ENCODE results near the gene CCR7.
"Not testable (repeated sequence)": the region's sequence is repeated elsewhere in the genome, so short reads cannot be mapped to it uniquely, and the experiment has no call there.

The CCR7 gene

GRCh38 chr17:40577611-40578065 lies 12.4 kb upstream of the CCR7 start:
- Histone ChIP-seq H4K20me1 (ENCODE audit: insufficient read depth, low read length) (no peaks in the 10 kb centered on the region), H3K4me2 (ENCODE audit: low read depth, low read length) (peak overlapping the region; percentile 52), H3K79me2 (ENCODE audit: low read length) (no peaks in the 10 kb centered on the region), H3K27me3 (replicated peaks; ENCODE audit: insufficient read depth, low read length) (peaks cover 6% of the 10 kb centered on the region; the same call in 1 of the 2 replicates), H3K36me3 (replicated peaks; ENCODE audit: insufficient read depth, low read length) (no peaks in the 10 kb centered on the region), H3K9ac (ENCODE audit: low read length) (no peak overlapping the region), H3K4me1 (ENCODE audit: low read length) (peaks cover 31% of the 10 kb centered on the region), H3K9me2 (replicated peaks; ENCODE audit: insufficient read depth, low read length) (no peaks in the 10 kb centered on the region), H3K27ac (ENCODE audit: low read length) (peak overlapping the region; percentile 34; the same call in 1 of the 2 replicates), H2AFZ (ENCODE audit: low read length) (no peak overlapping the region), H3F3A (ENCODE audit: insufficient read depth, low read length) (peaks cover 20% of the 10 kb centered on the region), H3K4me3 (ENCODE audit: low read length) (no peak overlapping the region), H3K9me3 (replicated peaks; ENCODE audit: insufficient read depth, low read length) (no peaks in the 10 kb centered on the region)
- DNase-seq = peak; percentile 82
- TF ChIP-seq EZH2 (optimal IDR thresholded peaks at IDR 0.05; ENCODE audit: low read depth, low read length) = no peak
- no peak for TF ChIP-seq EZH2phosphoT487 (IDR thresholded peaks at IDR 0.05; ENCODE audit: low read length)
- TF ChIP-seq CTCF (IDR thresholded peaks at IDR 0.05; ENCODE audit: low read length) = no peak

- no peaks in the 10 kb centered on the region for H4K20me1 ChIP-seq (ENCODE audit: insufficient read depth, low read length)
- H3K4me1 ChIP-seq (ENCODE audit: low read length) = peaks cover 19% of the 10 kb centered on the region
- H3K4me2 ChIP-seq (ENCODE audit: low read depth, low read length) = no peak overlapping the region
- no peaks in the 10 kb centered on the region for H3K79me2 ChIP-seq (ENCODE audit: low read length)
- H3K27me3 ChIP-seq (replicated peaks; ENCODE audit: insufficient read depth, low read length) = peaks cover 6% of the 10 kb centered on the region; the same call in 1 of the 2 replicates
- H3K4me3 ChIP-seq (ENCODE audit: low read length) = no peak overlapping the region
- no peaks in the 10 kb centered on the region for H3K36me3 ChIP-seq (replicated peaks; ENCODE audit: insufficient read depth, low read length)
- no peak overlapping the region for H3K9ac ChIP-seq (ENCODE audit: low read length)
- no peaks in the 10 kb centered on the region for H3K9me2 ChIP-seq (replicated peaks; ENCODE audit: insufficient read depth, low read length)
- TF ChIP-seq EZH2phosphoT487 (IDR thresholded peaks at IDR 0.05; ENCODE audit: low read length) (no peak), EZH2 (optimal IDR thresholded peaks at IDR 0.05; ENCODE audit: low read depth, low read length) (no peak), CTCF (IDR thresholded peaks at IDR 0.05; ENCODE audit: low read length) (no peak)
- H3K9me3 ChIP-seq (replicated peaks; ENCODE audit: insufficient read depth, low read length) = no peaks in the 10 kb centered on the region
- no peak overlapping the region for H2AFZ ChIP-seq (ENCODE audit: low read length)
- peaks cover 11% of the 10 kb centered on the region; the same call in 1 of the 2 replicates for H3F3A ChIP-seq (ENCODE audit: insufficient read depth, low read length)
- DNase-seq = no peak
- no peak overlapping the region for H3K27ac ChIP-seq (ENCODE audit: low read length)
Observed at GRCh38 chr17:40576113-40576740, 11.0 kb upstream of the CCR7 start.

GRCh38 chr17:40574292-40574691 lies 9.0 kb upstream of the CCR7 start:
- no peaks in the 10 kb centered on the region for H3K9me3 ChIP-seq (replicated peaks; ENCODE audit: insufficient read depth, low read length)
- no peaks in the 10 kb centered on the region for H3K79me2 ChIP-seq (ENCODE audit: low read length)
- H3K9me2 ChIP-seq (replicated peaks; ENCODE audit: insufficient read depth, low read length) = no peaks in the 10 kb centered on the region
- no peak overlapping the region for H3K4me3 ChIP-seq (ENCODE audit: low read length)
- peaks cover 6% of the 10 kb centered on the region; the same call in 1 of the 2 replicates for H3K27me3 ChIP-seq (replicated peaks; ENCODE audit: insufficient read depth, low read length)
- H3K4me1 ChIP-seq (ENCODE audit: low read length) = peaks cover 18% of the 10 kb centered on the region
- H3K4me2 ChIP-seq (ENCODE audit: low read depth, low read length) = no peak overlapping the region
- no peak for DNase-seq
- H2AFZ ChIP-seq (ENCODE audit: low read length) = no peak overlapping the region
- H3F3A ChIP-seq (ENCODE audit: insufficient read depth, low read length) = peaks cover 11% of the 10 kb centered on the region; the same call in 1 of the 2 replicates
- no peak overlapping the region for H3K9ac ChIP-seq (ENCODE audit: low read length)
- no peaks in the 10 kb centered on the region for H4K20me1 ChIP-seq (ENCODE audit: insufficient read depth, low read length)
- TF ChIP-seq EZH2 (optimal IDR thresholded peaks at IDR 0.05; ENCODE audit: low read depth, low read length) (no peak), CTCF (IDR thresholded peaks at IDR 0.05; ENCODE audit: low read length) (no peak), EZH2phosphoT487 (IDR thresholded peaks at IDR 0.05; ENCODE audit: low read length) (no peak)
- no peaks in the 10 kb centered on the region for H3K36me3 ChIP-seq (replicated peaks; ENCODE audit: insufficient read depth, low read length)
- no peak overlapping the region for H3K27ac ChIP-seq (ENCODE audit: low read length)

GRCh38 chr17:40572245-40572993 lies 7.1 kb upstream of the CCR7 start:
- H3F3A ChIP-seq (ENCODE audit: insufficient read depth, low read length); H3K4me2 ChIP-seq (ENCODE audit: low read depth, low read length); H3K27ac ChIP-seq (ENCODE audit: low read length); H3K36me3 ChIP-seq (replicated peaks; ENCODE audit: insufficient read depth, low read length); DNase-seq; H3K79me2 ChIP-seq (ENCODE audit: low read length); H3K4me1 ChIP-seq (ENCODE audit: low read length); H3K9ac ChIP-seq (ENCODE audit: low read length); H2AFZ ChIP-seq (ENCODE audit: low read length); H4K20me1 ChIP-seq (ENCODE audit: insufficient read depth, low read length); H3K9me3 ChIP-seq (replicated peaks; ENCODE audit: insufficient read depth, low read length); H3K9me2 ChIP-seq (replicated peaks; ENCODE audit: insufficient read depth, low read length); H3K4me3 ChIP-seq (ENCODE audit: low read length); H3K27me3 ChIP-seq (replicated peaks; ENCODE audit: insufficient read depth, low read length): not testable (repeated sequence)
